H1 (cell line): ENCODE results near the gene TFAP2C. TPM values are rescaled to one million over a fixed set of nuclear protein-coding genes. Genes with fewer than 3 reads are reported as not detected.

ENCODE experiments used
- CBX8 ChIP-seq: fragments of 300-800, 300-1000 bp; sonication (generic); IDR thresholded peaks from 2 replicates; pipeline ENCODE4 v1.7.1; 2016; ENCODE audit warnings: low read depth, low read length, borderline replicate concordance
- EZH2 ChIP-seq: fragments of 200-600 bp; sonication (generic); IDR thresholded peaks from 2 replicates; pipeline ENCODE4 v1.7.1; 2012; ENCODE audit warnings: low read depth, mild to moderate bottlenecking, moderate library complexity, low read length, inconsistent platforms; ENCODE audit not compliant: severe bottlenecking
- GTF2F1 ChIP-seq: IDR thresholded peaks from 2 replicates; pipeline ENCODE4 v1.6.1; 2012; ENCODE audit warnings: low read depth, low read length, improper control_type of control experiment, borderline replicate concordance
- POLR2AphosphoS5 ChIP-seq: IDR thresholded peaks from 2 replicates; pipeline ENCODE4 v1.6.1; 2011; ENCODE audit warnings: low read depth, low read length
- SIX5 ChIP-seq: IDR thresholded peaks from 2 replicates; pipeline ENCODE4 v1.6.1; 2011; ENCODE audit warnings: mild to moderate bottlenecking, low read depth, low read length
- polyA plus RNA-seq, 7 experiments: library from polyadenylated mRNA; depleted of rRNA in 3 of 7; stranded (reverse) in 5 of 7; unstranded in 2 of 7; fragments of >200 nt in 5 of 7; fragments of 200-250 nt in 2 of 7; gene quantifications; 1 replicate in 5 of 7; 2 replicates in 1 of 7; 4 replicates in 1 of 7; pipeline versions ENCODE4 v1.2.1 to v1.2.3, GENCODE V29; 2011 to 2013; ENCODE audit warnings: missing spikeins in 2 of 7, mixed read lengths in 2 of 7
- total RNA-seq: library from RNA; stranded (reverse); fragmentation: NEBNext Ultra II Directional; extraction: Animal tissue kit (Norgen Biotek cat#: 25700); gene quantifications from 2 replicates; pipeline ENCODE4 v1.2.1, GENCODE V29; 2021

TFAP2C gene
- total and polyA plus RNA-seq, 2 of the 8 experiments (the other 6 are each of a cell fraction or from before 2014, with no cell fraction given) = 1.7 to 5.8 TPM

DNA sequence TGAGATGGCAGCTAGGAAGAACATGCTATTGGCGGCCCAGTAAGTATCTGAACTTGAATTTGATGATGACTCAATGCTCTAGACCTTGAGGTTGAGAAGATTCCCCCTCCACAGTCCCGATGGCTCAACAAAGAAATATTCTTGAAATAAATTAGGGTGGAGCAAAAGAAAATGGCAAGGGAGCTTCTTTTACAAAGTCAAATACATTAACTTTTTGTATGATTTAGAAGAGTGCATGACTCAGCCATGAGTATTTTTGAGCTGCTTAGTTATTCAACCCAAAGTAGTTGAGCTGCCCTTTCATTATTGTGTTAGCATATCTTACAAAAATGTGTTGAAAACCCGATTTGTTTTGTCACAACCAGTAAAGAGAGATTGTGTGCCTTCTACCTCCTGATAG, 7.6 kb downstream of the TFAP2C start (continued):
- TF ChIP-seq CBX8 (no peak), POLR2AphosphoS5 (no peak), EZH2 (no peak), SIX5 (no peak), GTF2F1 (no peak)
